OCI-LY7 (cell line): ENCODE results near the gene ACSL4. TPM values are rescaled to one million over a fixed set of nuclear protein-coding genes. Genes with fewer than 3 reads are reported as not detected.
"Not testable (repeated sequence)": the region's sequence is repeated elsewhere in the genome, so short reads cannot be mapped to it uniquely, and the experiment has no call there.

Experiments used
- BruUV-seq: library from RNA; stranded (reverse); fragments of 400-500 nt; replicated peaks from 2 replicates; lab custom pipeline; 2021; lab: Mats Ljungman, UMichigan
- CTCF ChIA-PET: fragments of 300-600 bp; sonication (Branson Sonifier 250); formaldehyde crosslinking; loops from one replicate; lab custom pipeline; 2022; ENCODE audit warnings: antibody characterized with exemption; ENCODE audit not compliant: unreplicated experiment; lab: Charles Lee
- POLR2A ChIA-PET: fragments of 300-600 bp; sonication (Branson Sonifier 250); formaldehyde crosslinking; loops from one replicate; lab custom pipeline; 2022; ENCODE audit warnings: antibody characterized with exemption; lab: Charles Lee
- DNase-seq: peaks from one replicate; pipeline ENCODE4 v3.0.0-alpha.2; 2015; ENCODE audit warnings: low spot score
- H2AFZ ChIP-seq: fragments of 200-600 bp; sonication (generic), shearing (Covaris generic); 2 replicates; pipeline ENCODE4 v1.6.1; 2014; ENCODE audit warnings: mild to moderate bottlenecking, antibody characterized with exemption, low read length, moderate library complexity
- H3K27ac ChIP-seq: fragments of 200-600 bp; sonication (generic); 2 replicates; pipeline ENCODE4 v1.5.1; 2014; ENCODE audit warnings: mixed run types, low read depth, mild to moderate bottlenecking, moderate library complexity, low read length, inconsistent platforms; ENCODE audit not compliant: poor library complexity, severe bottlenecking
- H3K36me3 ChIP-seq: fragments of 200-600 bp; sonication (generic); 2 replicates; pipeline ENCODE4 v1.6.1; 2014; ENCODE audit warnings: mild to moderate bottlenecking, antibody characterized with exemption, low read length, moderate library complexity, mixed read lengths; ENCODE audit not compliant: insufficient read depth
- H3K4me1 ChIP-seq: fragments of 200-600 bp; sonication (generic); 2 replicates; pipeline ENCODE4 v1.5.1; 2014; ENCODE audit warnings: mild to moderate bottlenecking, low read length; ENCODE audit not compliant: insufficient read depth, poor library complexity, severe bottlenecking
- H3K4me2 ChIP-seq: fragments of 200-600 bp; sonication (generic); 2 replicates; pipeline ENCODE4 v1.6.1; 2014; ENCODE audit warnings: mild to moderate bottlenecking, low read length
- H3K4me3 ChIP-seq: fragments of 200-600 bp; sonication (generic); 2 replicates; pipeline ENCODE4 v1.5.1; 2014; ENCODE audit warnings: mild to moderate bottlenecking, low read depth, low read length; ENCODE audit not compliant: poor library complexity, severe bottlenecking
- H3K79me2 ChIP-seq: fragments of 200-600 bp; sonication (generic); 2 replicates; pipeline ENCODE4 v1.6.1; 2016; ENCODE audit warnings: low read depth, mild to moderate bottlenecking, low read length, moderate library complexity, mixed read lengths; ENCODE audit not compliant: insufficient read depth
- H3K9me2 ChIP-seq: fragments of 200-600 bp; sonication (generic); 2 replicates; pipeline ENCODE4 v1.6.1; 2016; ENCODE audit warnings: mild to moderate bottlenecking, low read length, mixed read lengths; ENCODE audit not compliant: insufficient read depth
- H3K9me3 ChIP-seq: fragments of 200-600 bp; sonication (generic); 2 replicates; pipeline ENCODE4 v1.6.1; 2014; ENCODE audit warnings: mild to moderate bottlenecking, mixed run types, low read length, mixed read lengths
- H4K20me1 ChIP-seq: fragments of 200-600 bp; sonication (generic); 2 replicates; pipeline ENCODE4 v1.6.1; 2014; ENCODE audit warnings: mild to moderate bottlenecking, antibody characterized with exemption, low read length, moderate library complexity, mixed read lengths; ENCODE audit not compliant: insufficient read depth
- EZH2phosphoT487 ChIP-seq: fragments of 200-600 bp; sonication (generic); IDR thresholded peaks from 2 replicates; pipeline ENCODE4 v1.6.1; 2018; ENCODE audit warnings: low read depth, borderline replicate concordance, mild to moderate bottlenecking, mixed run types, antibody characterized with exemption, low read length, moderate library complexity, mixed read lengths
- intact Hi-C: fragments of 100-400 bp; cut with micrococcal nuclease; formaldehyde crosslinking; loops from one replicate; pipeline ENCODE4 v1.10.0; 2022; ENCODE audit not compliant: unreplicated experiment
- total RNA-seq, 2 experiments: library from RNA; depleted of rRNA in 1 of 2; stranded (reverse); fragments of >200 nt in 1 of 2; shearing (Covaris generic) in 1 of 2; gene quantifications; 2 replicates each; pipeline ENCODE4 v1.2.3, GENCODE V29; 2014 to 2022
- TF ChIP-seq, protein P1 (sequence below): fragments of 200-600 bp; sonication (generic); conservative IDR thresholded peaks from 2 replicates; pipeline ENCODE4 v1.5.1; 2014; ENCODE audit warnings: mild to moderate bottlenecking, antibody characterized with exemption, low read length, moderate library complexity, mixed read lengths

Gene ACSL4
- total RNA-seq, 2 experiments from 2014 or later = 18.4 to 35.4 TPM

DNA sequence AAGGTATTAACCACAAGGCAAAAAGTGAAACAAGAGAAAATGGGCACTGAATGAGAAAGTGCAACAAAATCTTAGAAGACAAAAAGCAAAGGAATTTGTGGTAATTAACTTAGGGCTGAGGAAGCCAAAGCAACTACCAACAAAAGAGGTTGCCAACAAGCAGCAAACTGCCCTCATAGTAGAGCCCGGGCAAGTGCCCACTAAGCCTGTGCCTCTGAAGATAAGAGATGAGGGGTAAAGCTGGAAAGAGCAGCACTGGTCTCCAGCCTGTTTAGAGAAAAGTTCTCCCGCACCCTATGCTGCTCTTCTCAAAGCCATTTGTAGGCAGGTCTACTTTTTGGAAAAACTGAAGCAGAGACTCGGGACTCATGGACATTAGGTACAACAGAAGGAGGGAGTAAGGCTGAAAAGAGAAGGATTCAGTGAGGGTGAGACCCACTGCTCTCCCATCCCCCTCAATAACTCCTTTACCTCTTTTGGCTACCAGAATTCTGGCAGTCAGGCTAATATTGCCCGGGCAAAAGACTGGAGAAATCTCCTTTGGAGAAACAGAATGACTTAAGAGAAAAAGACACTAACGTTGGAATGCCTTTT, 78.4 kb downstream of the ACSL4 start:
- no peak overlapping the region for H2AFZ ChIP-seq

DNA sequence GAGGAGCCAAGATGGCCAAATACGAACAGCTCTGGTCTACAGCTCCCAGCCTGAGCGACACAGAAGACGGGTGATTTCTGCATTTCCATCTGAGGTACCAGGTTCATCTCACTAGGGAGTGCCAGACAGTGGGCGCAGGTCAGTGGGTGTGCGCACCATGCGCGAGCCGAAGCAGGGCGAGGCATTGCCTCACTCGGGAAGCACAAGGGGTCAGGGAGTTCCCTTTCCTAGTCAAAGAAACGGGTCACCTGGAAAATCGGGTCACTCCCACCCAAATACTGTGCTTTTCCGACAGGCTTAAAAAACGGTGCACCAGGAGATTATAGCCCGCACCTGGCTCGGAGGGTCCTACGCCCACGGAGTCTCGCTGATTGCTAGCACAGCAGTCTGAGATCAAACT, 88.4 kb downstream of the ACSL4 start:
- H3K4me1 ChIP-seq, H3K79me2 ChIP-seq, H3K9me2 ChIP-seq, intact Hi-C loops, H3K4me2 ChIP-seq, H3K9me3 ChIP-seq, DNase-seq, POLR2A ChIA-PET, H4K20me1 ChIP-seq, H3K4me3 ChIP-seq, H3K27ac ChIP-seq, H2AFZ ChIP-seq, CTCF ChIA-PET, H3K36me3 ChIP-seq, BruUV-seq: not testable (repeated sequence)

More for the DNA sequence above, 78.4 kb downstream of the ACSL4 start:
- Histone ChIP-seq H3K4me2 (no peak overlapping the region), H3K4me1 (no peaks in the 10 kb centered on the region), H3K36me3 (peaks cover 18% of the 10 kb centered on the region), H3K4me3 (no peak overlapping the region), H3K27ac (no peak overlapping the region), H3K79me2 (no peaks in the 10 kb centered on the region), H4K20me1 (no peaks in the 10 kb centered on the region), H3K9me3 (no peaks in the 10 kb centered on the region), H3K9me2 (no peaks in the 10 kb centered on the region)
- TF ChIP-seq, protein P1, sequence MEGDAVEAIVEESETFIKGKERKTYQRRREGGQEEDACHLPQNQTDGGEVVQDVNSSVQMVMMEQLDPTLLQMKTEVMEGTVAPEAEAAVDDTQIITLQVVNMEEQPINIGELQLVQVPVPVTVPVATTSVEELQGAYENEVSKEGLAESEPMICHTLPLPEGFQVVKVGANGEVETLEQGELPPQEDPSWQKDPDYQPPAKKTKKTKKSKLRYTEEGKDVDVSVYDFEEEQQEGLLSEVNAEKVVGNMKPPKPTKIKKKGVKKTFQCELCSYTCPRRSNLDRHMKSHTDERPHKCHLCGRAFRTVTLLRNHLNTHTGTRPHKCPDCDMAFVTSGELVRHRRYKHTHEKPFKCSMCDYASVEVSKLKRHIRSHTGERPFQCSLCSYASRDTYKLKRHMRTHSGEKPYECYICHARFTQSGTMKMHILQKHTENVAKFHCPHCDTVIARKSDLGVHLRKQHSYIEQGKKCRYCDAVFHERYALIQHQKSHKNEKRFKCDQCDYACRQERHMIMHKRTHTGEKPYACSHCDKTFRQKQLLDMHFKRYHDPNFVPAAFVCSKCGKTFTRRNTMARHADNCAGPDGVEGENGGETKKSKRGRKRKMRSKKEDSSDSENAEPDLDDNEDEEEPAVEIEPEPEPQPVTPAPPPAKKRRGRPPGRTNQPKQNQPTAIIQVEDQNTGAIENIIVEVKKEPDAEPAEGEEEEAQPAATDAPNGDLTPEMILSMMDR = no peak
- TF ChIP-seq EZH2phosphoT487 = no peak
- CTCF ChIA-PET = no interaction called here
- intact Hi-C loops = no loop called here
- no peak for DNase-seq
- POLR2A ChIA-PET = no interaction called here
- no TSS peak for BruUV-seq

DNA sequence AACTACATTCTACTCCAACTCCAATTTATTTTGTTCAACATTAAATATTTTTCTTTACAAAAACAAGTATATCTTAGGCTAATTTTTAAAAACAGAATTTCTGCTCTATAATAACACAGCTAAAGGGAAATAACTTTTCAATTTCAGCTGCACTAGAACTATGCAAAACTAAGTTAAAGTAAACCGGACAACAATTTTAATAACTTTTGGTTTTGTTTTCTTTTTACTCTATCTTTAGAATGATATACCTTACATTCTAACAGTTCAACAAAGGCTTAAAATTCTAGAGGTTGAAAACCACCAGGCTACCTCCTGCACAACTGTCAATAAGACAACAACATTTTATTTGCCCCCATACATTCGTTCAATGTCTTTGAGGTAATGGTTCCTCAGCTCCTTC, 89.4 kb downstream of the ACSL4 start:
- TF ChIP-seq EZH2phosphoT487 = no peak
- intact Hi-C loops = no loop called here
- H3K36me3 ChIP-seq = no peaks in the 10 kb centered on the region; the same call in 1 of the 2 replicates
- no TSS peak for BruUV-seq
- ChIA-PET POLR2A (no interaction called here), CTCF (no interaction called here)
- DNase-seq = no peak
- H2AFZ ChIP-seq = no peak overlapping the region
- no peaks in the 10 kb centered on the region for H3K4me1 ChIP-seq
- H3K79me2 ChIP-seq = no peaks in the 10 kb centered on the region
- H3K4me3 ChIP-seq = no peak overlapping the region
- no peak overlapping the region for H3K27ac ChIP-seq
- no peaks in the 10 kb centered on the region for H4K20me1 ChIP-seq
- H3K9me3 ChIP-seq = no peaks in the 10 kb centered on the region
- H3K4me2 ChIP-seq = no peak overlapping the region
- no peaks in the 10 kb centered on the region for H3K9me2 ChIP-seq
